ENCODE measurements around the gene FBLN5.

Gene FBLN5

GRCh38 chr14:91925001-91925726, 22.3 kb downstream of the FBLN5 start:
- H3K4me2 ChIP-seq (ENCODE audit: low read length, poor library complexity, severe bottlenecking): no peak overlapping the region
- H4K91ac ChIP-seq (ENCODE audit: low read length): no peak overlapping the region
- H3K4ac ChIP-seq (ENCODE audit: low read depth in 1 of 2, low read length in 2 of 2): no peak overlapping the region
- no peaks in the 10 kb centered on the region for H3K9me3 ChIP-seq (ENCODE audit: control insufficient read depth, low read length)
- H3K18ac ChIP-seq (ENCODE audit: low read depth in 1 of 2, low read length in 2 of 2): no peak overlapping the region
- H2BK120ac ChIP-seq (ENCODE audit: low read depth, low read length): no peak overlapping the region
- WGBS: 81% methylated on average over 13 of the region's 13 CpGs
- no peak overlapping the region for H3K14ac ChIP-seq (ENCODE audit: low read length in 2 of 2)
- H3K27me3 ChIP-seq (ENCODE audit: control insufficient read depth in 1 of 2, insufficient read depth in 1 of 2, low read length in 2 of 2): peaks cover 0 to 11% of the 10 kb centered on the region in 2 experiments
- H4K8ac ChIP-seq (ENCODE audit: low read length): no peak overlapping the region
- no peak overlapping the region for H2AK5ac ChIP-seq (ENCODE audit: low read length, severe bottlenecking)
- H3K23ac ChIP-seq (ENCODE audit: low read length in 2 of 2): no peak overlapping the region
- H3K36me3 ChIP-seq (ENCODE audit: control insufficient read depth in 1 of 2, insufficient read depth in 2 of 2, low read depth in 1 of 2, low read length in 2 of 2): peaks cover 0 to 6% of the 10 kb centered on the region in 2 experiments
- no peaks in the 10 kb centered on the region for H3K79me1 ChIP-seq (replicated peaks; ENCODE audit: low read length, poor library complexity, severe bottlenecking)
- no peak for DNase-seq
- no peak overlapping the region for H3K27ac ChIP-seq (ENCODE audit: low read length, poor library complexity, severe bottlenecking)
- no peak overlapping the region for H2BK12ac ChIP-seq (ENCODE audit: low read length in 2 of 2)
- H3K4me1 ChIP-seq (ENCODE audit: control insufficient read depth, insufficient read depth, low read depth, low read length): no peaks in the 10 kb centered on the region
- H2BK5ac ChIP-seq (ENCODE audit: low read depth, low read length, poor library complexity, severe bottlenecking): no peak overlapping the region
- H3K4me3 ChIP-seq (ENCODE audit: insufficient read depth in 1 of 2, low read depth in 1 of 2, low read length in 2 of 2): peak overlapping the region in 1 of 2 experiments; percentile 4
- no peak overlapping the region for H3K9ac ChIP-seq (ENCODE audit: low read length)
- H2AFZ ChIP-seq (ENCODE audit: low read depth, low read length): no peak overlapping the region
- H2BK15ac ChIP-seq (ENCODE audit: low read depth, poor library complexity, severe bottlenecking): no peak overlapping the region

- 69% methylated on average over 3 of the region's 3 CpGs for whole genome bisulfite sequencing
- Histone ChIP-seq H4K91ac (ENCODE audit: low read length) (no peak overlapping the region), H2BK15ac (ENCODE audit: low read depth, poor library complexity, severe bottlenecking) (no peak overlapping the region), H2AFZ (ENCODE audit: low read depth, low read length) (no peak overlapping the region), H2BK12ac (ENCODE audit: low read length in 2 of 2) (no peak overlapping the region), H4K8ac (ENCODE audit: low read length) (no peak overlapping the region), H3K27me3 (ENCODE audit: control insufficient read depth in 1 of 2, insufficient read depth in 1 of 2, low read length in 2 of 2) (peaks cover 0 to 11% of the 10 kb centered on the region in 2 experiments), H3K9ac (ENCODE audit: low read length) (no peak overlapping the region), H3K4me3 (ENCODE audit: insufficient read depth in 1 of 2, low read depth in 1 of 2, low read length in 2 of 2) (no peak overlapping the region), H3K79me1 (replicated peaks; ENCODE audit: low read length, poor library complexity, severe bottlenecking) (no peaks in the 10 kb centered on the region), H3K4me1 (ENCODE audit: control insufficient read depth, insufficient read depth, low read depth, low read length) (no peaks in the 10 kb centered on the region), H3K18ac (ENCODE audit: low read depth in 1 of 2, low read length in 2 of 2) (no peak overlapping the region), H3K23ac (ENCODE audit: low read length in 2 of 2) (no peak overlapping the region), H2BK120ac (ENCODE audit: low read depth, low read length) (no peak overlapping the region), H3K4ac (ENCODE audit: low read depth in 1 of 2, low read length in 2 of 2) (no peak overlapping the region), H2BK5ac (ENCODE audit: low read depth, low read length, poor library complexity, severe bottlenecking) (no peak overlapping the region), H3K36me3 (ENCODE audit: control insufficient read depth in 1 of 2, insufficient read depth in 2 of 2, low read depth in 1 of 2, low read length in 2 of 2) (peaks cover 0 to 9% of the 10 kb centered on the region in 2 experiments), H3K14ac (ENCODE audit: low read length in 2 of 2) (no peak overlapping the region), H2AK5ac (ENCODE audit: low read length, severe bottlenecking) (no peak overlapping the region), H3K9me3 (ENCODE audit: control insufficient read depth, low read length) (no peaks in the 10 kb centered on the region), H3K4me2 (ENCODE audit: low read length, poor library complexity, severe bottlenecking) (no peak overlapping the region), H3K27ac (ENCODE audit: low read length, poor library complexity, severe bottlenecking) (no peak overlapping the region)
- no peak for DNase-seq
These were observed 27.0 kb downstream of the FBLN5 start for GRCh38 chr14:91920526-91920925.

GRCh38 chr14:91919814-91920213, 27.7 kb downstream of the FBLN5 start:
- Histone ChIP-seq H3K18ac (ENCODE audit: low read depth in 1 of 2, low read length in 2 of 2) (no peak overlapping the region), H3K4ac (ENCODE audit: low read depth in 1 of 2, low read length in 2 of 2) (peak overlapping the region in 1 of 2 experiments; percentile 49), H2BK120ac (ENCODE audit: low read depth, low read length) (no peak overlapping the region), H3K36me3 (ENCODE audit: control insufficient read depth in 1 of 2, insufficient read depth in 2 of 2, low read depth in 1 of 2, low read length in 2 of 2) (peaks cover 0 to 9% of the 10 kb centered on the region in 2 experiments), H3K4me2 (ENCODE audit: low read length, poor library complexity, severe bottlenecking) (no peak overlapping the region), H3K14ac (ENCODE audit: low read length in 2 of 2) (peak overlapping the region in 1 of 2 experiments; percentile 29), H2BK12ac (ENCODE audit: low read length in 2 of 2) (no peak overlapping the region), H2BK15ac (ENCODE audit: low read depth, poor library complexity, severe bottlenecking) (no peak overlapping the region), H3K79me1 (replicated peaks; ENCODE audit: low read length, poor library complexity, severe bottlenecking) (no peaks in the 10 kb centered on the region), H3K9ac (ENCODE audit: low read length) (no peak overlapping the region), H4K8ac (ENCODE audit: low read length) (no peak overlapping the region), H3K23ac (ENCODE audit: low read length in 2 of 2) (no peak overlapping the region), H2AFZ (ENCODE audit: low read depth, low read length) (no peak overlapping the region), H2AK5ac (ENCODE audit: low read length, severe bottlenecking) (no peak overlapping the region), H3K27ac (ENCODE audit: low read length, poor library complexity, severe bottlenecking) (no peak overlapping the region), H3K4me3 (ENCODE audit: insufficient read depth in 1 of 2, low read depth in 1 of 2, low read length in 2 of 2) (no peak overlapping the region), H2BK5ac (ENCODE audit: low read depth, low read length, poor library complexity, severe bottlenecking) (no peak overlapping the region), H3K4me1 (ENCODE audit: control insufficient read depth, insufficient read depth, low read depth, low read length) (no peaks in the 10 kb centered on the region), H3K27me3 (ENCODE audit: control insufficient read depth in 1 of 2, insufficient read depth in 1 of 2, low read length in 2 of 2) (peaks cover 0 to 8% of the 10 kb centered on the region in 2 experiments), H4K91ac (ENCODE audit: low read length) (no peak overlapping the region), H3K9me3 (ENCODE audit: control insufficient read depth, low read length) (no peaks in the 10 kb centered on the region)
- 76% methylated on average over 4 of the region's 4 CpGs for WGBS
- DNase-seq: no peak

DNA sequence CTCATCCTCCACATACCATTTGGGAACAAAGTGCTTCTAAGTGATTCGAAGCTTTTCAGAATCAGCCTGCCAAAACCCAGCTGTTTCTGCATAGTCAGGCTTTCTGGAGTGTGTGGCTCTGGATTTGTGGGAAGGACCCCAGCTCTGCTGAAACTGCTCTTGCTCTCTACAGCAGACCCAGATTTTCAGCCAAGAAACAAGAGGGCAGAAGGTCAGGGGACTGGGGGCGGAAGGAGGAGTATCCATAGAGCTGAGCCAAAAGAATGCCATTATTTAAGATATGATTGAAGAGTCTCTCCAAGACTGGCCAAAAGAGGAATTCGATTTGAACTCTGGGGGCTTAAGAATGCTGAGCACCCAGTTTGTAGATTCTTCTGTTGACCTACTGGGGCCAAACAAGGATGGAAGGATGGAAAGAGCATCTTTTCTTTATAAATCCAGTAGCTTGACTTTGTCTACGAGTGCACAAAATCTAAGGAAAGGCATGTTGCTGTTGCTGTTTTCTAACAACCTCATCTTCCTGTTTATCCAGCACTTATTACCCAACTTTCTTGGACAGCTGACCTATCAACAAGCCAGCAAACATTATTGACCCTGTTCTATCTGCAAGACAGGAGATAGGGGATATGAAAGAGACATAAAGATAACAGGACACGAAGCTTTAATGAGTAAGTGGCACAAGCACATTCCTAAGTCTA, 29.2 kb downstream of the FBLN5 start:
- Histone ChIP-seq H3K36me3 (ENCODE audit: control insufficient read depth in 1 of 2, insufficient read depth in 2 of 2, low read depth in 1 of 2, low read length in 2 of 2) (peaks cover 0 to 3% of the 10 kb centered on the region in 2 experiments), H2AK5ac (ENCODE audit: low read length, severe bottlenecking) (no peak overlapping the region), H3K18ac (ENCODE audit: low read depth in 1 of 2, low read length in 2 of 2) (no peak overlapping the region), H2BK15ac (ENCODE audit: low read depth, poor library complexity, severe bottlenecking) (no peak overlapping the region), H3K4me1 (ENCODE audit: control insufficient read depth, insufficient read depth, low read depth, low read length) (no peaks in the 10 kb centered on the region), H2BK120ac (ENCODE audit: low read depth, low read length) (no peak overlapping the region), H2AFZ (ENCODE audit: low read depth, low read length) (no peak overlapping the region), H3K79me1 (replicated peaks; ENCODE audit: low read length, poor library complexity, severe bottlenecking) (no peaks in the 10 kb centered on the region), H3K4me2 (ENCODE audit: low read length, poor library complexity, severe bottlenecking) (no peak overlapping the region), H3K14ac (ENCODE audit: low read length in 2 of 2) (no peak overlapping the region), H3K9ac (ENCODE audit: low read length) (no peak overlapping the region), H3K23ac (ENCODE audit: low read length in 2 of 2) (no peak overlapping the region), H4K8ac (ENCODE audit: low read length) (no peak overlapping the region), H2BK5ac (ENCODE audit: low read depth, low read length, poor library complexity, severe bottlenecking) (no peak overlapping the region), H3K9me3 (ENCODE audit: control insufficient read depth, low read length) (no peaks in the 10 kb centered on the region), H3K27ac (ENCODE audit: low read length, poor library complexity, severe bottlenecking) (no peak overlapping the region), H3K27me3 (ENCODE audit: control insufficient read depth in 1 of 2, insufficient read depth in 1 of 2, low read length in 2 of 2) (peaks cover 0 to 2% of the 10 kb centered on the region in 2 experiments), H3K4me3 (ENCODE audit: insufficient read depth in 1 of 2, low read depth in 1 of 2, low read length in 2 of 2) (no peak overlapping the region), H2BK12ac (ENCODE audit: low read length in 2 of 2) (no peak overlapping the region), H3K4ac (ENCODE audit: low read depth in 1 of 2, low read length in 2 of 2) (no peak overlapping the region), H4K91ac (ENCODE audit: low read length) (no peak overlapping the region)
- 67% methylated on average over 5 of the region's 5 CpGs for WGBS
- peak; percentile 21 for DNase-seq
